GM10248 (cell line): ENCODE results near the gene MZF1.

Experiments
- CTCF ChIA-PET: fragments of 300-600 bp; sonication (Branson Sonifier 250); formaldehyde crosslinking; extraction: SDS; loops from one replicate; lab custom pipeline; 2021; ENCODE audit warnings: antibody characterized with exemption; lab: Yijun Ruan, JAX
- POLR2A ChIA-PET: fragments of 350-650 bp; sonication (Branson Sonifier 250); formaldehyde crosslinking; extraction: SDS; loops from one replicate; lab custom pipeline; 2020; ENCODE audit warnings: antibody characterized with exemption; lab: Yijun Ruan, JAX
- DNase-seq: peaks from one replicate; pipeline ENCODE4 v3.0.0; 2012; ENCODE audit errors: extremely low spot score
- CTCF ChIP-seq: IDR thresholded peaks from 2 replicates; pipeline ENCODE4 v1.5.1; 2012; ENCODE audit warnings: mild to moderate bottlenecking, low read depth; ENCODE audit errors: extremely low read depth, missing control alignments, control extremely low read depth

Gene MZF1

GRCh38 chr19:58513694-58514563, 59.2 kb downstream of the MZF1 start:
- peak; percentile 96 for DNase-seq
- TF ChIP-seq CTCF, result peak; percentile 98
- CTCF ChIA-PET, result interaction anchor here (0.6 to 2.5 kb wide), 32 partner anchors 9 to 175 kb away, joined by 3 to 39 read pairs (median 4); partner anchors contain the start of genes CHMP2A, TRIM28 and ZNF446
- POLR2A ChIA-PET, result interaction anchor here (0.5 to 1.2 kb wide), 5 partner anchors 14 to 107 kb away, joined by 3 to 4 read pairs (median 3); no protein-coding TSS in a partner anchor

- POLR2A ChIA-PET, result interaction anchor here (0.6 to 1.0 kb wide), 3 partner anchors 13 to 46 kb away, joined by 3 to 4 read pairs (median 3); no protein-coding TSS in a partner anchor
- TF ChIP-seq CTCF, result no peak
- DNase-seq, result no peak
- CTCF ChIA-PET, result interaction anchor here (1.0 to 2.5 kb wide), 19 partner anchors 9 to 83 kb away, joined by 3 to 39 read pairs (median 5); partner anchors contain the start of genes CHMP2A and ZNF446
Observed at GRCh38 chr19:58513213-58513693, 59.9 kb downstream of the MZF1 start.
